Measurements from ENCODE around the gene CCDC152. TPM values are rescaled to one million over a fixed set of nuclear protein-coding genes. Genes with fewer than 3 reads are reported as not detected.

Gene CCDC152
- total RNA-seq, 1 donor from 2014 or later: 0.78 TPM

GRCh38 chr5:42851481-42851880, 94.9 kb downstream of the CCDC152 start:
- Histone ChIP-seq H3K9me3 (no peaks in the 10 kb centered on the region), H3K4me3 (no peak overlapping the region), H3K27me3 (no peaks in the 10 kb centered on the region), H3K27ac (no peak overlapping the region), H3K36me3 (no peaks in the 10 kb centered on the region), H3K4me1 (peaks cover 5% of the 10 kb centered on the region)
- intact Hi-C loops (cut with DNase I): no loop called here
- ATAC-seq (no peak), DNase-seq (no peak)
- TF ChIP-seq, protein P1, sequence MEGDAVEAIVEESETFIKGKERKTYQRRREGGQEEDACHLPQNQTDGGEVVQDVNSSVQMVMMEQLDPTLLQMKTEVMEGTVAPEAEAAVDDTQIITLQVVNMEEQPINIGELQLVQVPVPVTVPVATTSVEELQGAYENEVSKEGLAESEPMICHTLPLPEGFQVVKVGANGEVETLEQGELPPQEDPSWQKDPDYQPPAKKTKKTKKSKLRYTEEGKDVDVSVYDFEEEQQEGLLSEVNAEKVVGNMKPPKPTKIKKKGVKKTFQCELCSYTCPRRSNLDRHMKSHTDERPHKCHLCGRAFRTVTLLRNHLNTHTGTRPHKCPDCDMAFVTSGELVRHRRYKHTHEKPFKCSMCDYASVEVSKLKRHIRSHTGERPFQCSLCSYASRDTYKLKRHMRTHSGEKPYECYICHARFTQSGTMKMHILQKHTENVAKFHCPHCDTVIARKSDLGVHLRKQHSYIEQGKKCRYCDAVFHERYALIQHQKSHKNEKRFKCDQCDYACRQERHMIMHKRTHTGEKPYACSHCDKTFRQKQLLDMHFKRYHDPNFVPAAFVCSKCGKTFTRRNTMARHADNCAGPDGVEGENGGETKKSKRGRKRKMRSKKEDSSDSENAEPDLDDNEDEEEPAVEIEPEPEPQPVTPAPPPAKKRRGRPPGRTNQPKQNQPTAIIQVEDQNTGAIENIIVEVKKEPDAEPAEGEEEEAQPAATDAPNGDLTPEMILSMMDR (IDR thresholded peaks at IDR 0.05): no peak

Other genes starting within 250 kb of the CCDC152 start
- gene SELENOP, start 55.1 kb downstream of the CCDC152 start, total RNA-seq: 884 TPM

All from upper lobe of right lung (tissue), 1 donor.